ENCODE data around the gene DYSF. TPM values are rescaled to one million over a fixed set of nuclear protein-coding genes. Genes with fewer than 3 reads are reported as not detected.
"Not testable (repeated sequence)": the region's sequence is repeated elsewhere in the genome, so short reads cannot be mapped to it uniquely, and the experiment has no call there.

DYSF gene
- total RNA-seq, 4 donors from 2014 or later: 4.2 to 12.0 (median 5.9) TPM

DNA sequence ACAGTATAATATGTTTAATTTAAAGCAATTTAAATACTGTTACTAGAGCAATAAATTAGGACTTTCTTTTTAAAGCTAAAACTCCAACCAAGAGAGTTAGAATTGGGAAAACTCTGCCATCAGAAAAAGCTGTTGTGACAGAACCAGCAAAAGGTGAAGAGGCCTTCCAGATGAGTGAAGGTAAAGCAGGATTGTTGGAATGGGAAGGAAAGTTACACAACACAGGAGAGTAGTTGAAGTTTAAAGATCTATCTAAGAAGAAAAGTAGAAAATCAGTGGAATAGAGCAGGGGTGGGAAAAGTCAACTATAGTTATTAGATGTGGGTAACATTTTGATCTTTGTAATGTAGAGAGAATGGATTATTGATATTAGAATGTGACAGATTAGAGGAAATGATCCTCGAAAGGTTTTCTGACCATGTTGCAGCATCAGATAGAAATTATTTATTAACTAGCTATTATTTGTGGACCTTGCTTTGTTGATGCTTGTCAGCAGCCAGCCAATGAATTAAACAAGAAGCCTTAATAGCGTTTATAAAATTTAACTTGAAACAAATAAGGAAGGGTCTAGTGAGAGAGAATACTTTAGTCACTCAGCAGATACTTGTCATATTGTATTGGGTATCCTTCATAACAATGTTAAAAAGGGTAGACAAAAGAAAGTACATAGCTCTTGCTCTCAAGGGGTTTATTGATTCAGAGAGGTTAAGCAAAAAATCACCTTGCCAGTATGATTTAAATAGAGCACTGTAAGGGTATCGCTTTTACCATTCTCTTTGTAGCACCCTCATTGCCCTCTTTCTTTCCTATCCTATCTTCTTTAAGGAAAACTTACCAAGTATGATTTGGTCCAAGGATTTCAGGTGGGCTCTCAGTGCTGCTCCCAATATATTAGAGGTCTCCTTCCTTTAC lies 24.6 kb upstream of the DYSF start:
- peaks cover 0 to 91% (median 0%) of the 10 kb centered on the region in 3 donors for H3K36me3 ChIP-seq
- no peak for DNase-seq (ENCODE audit: low spot score in 2 of 2)
- no peak overlapping the region for H3K27ac ChIP-seq
- H3K9me3 ChIP-seq: no peaks in the 10 kb centered on the region
- no peak overlapping the region for H3K4me3 ChIP-seq
- no peaks in the 10 kb centered on the region for H3K27me3 ChIP-seq
- peaks cover 0 to 7% (median 3%) of the 10 kb centered on the region in 4 donors for H3K4me1 ChIP-seq
- TF ChIP-seq CTCF (IDR thresholded peaks at IDR 0.05): no peak
- TF ChIP-seq POLR2A (IDR thresholded peaks at IDR 0.05): no peak
- no peak for TF ChIP-seq EP300 (IDR thresholded peaks at IDR 0.05)
- 95% methylated on average over 3 of the region's 3 CpGs for WGBS, 2 donors

DNA sequence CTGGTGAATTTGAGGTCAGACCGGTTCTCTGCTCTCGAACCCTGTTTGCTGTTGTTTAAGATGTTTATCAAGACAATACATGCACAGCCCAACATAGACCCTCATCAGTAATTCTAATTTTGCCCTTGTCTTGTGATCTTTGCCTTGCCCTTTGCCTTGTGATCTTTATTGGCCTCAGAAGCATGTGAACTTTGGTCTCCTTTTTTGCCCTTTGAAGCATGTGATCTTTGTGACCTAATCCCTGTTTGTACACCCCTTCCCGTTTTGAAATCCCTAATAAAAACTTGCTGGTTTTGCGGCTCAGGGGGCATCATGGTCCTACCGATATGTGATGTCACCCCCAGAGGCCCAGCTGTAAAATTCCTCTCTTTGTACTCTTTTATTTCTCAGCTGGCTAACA lies 8.2 kb upstream of the DYSF start:
- H3K4me1 ChIP-seq; DNase-seq (ENCODE audit: low spot score in 2 of 2); H3K9me3 ChIP-seq; H3K27ac ChIP-seq; H3K4me3 ChIP-seq; H3K27me3 ChIP-seq: not testable (repeated sequence)
- 28 to 35% methylated on average over 5 of the region's 5 CpGs for WGBS, 2 donors
- peaks cover 0 to 31% (median 0%) of the 10 kb centered on the region in 3 donors for H3K36me3 ChIP-seq

GRCh38 chr2:71446505-71446904 lies 6.9 kb upstream of the DYSF start:
- H3K4me1 ChIP-seq: no peaks in the 10 kb centered on the region
- no peak overlapping the region for H3K27ac ChIP-seq
- TF ChIP-seq CTCF (IDR thresholded peaks at IDR 0.05) (no peak), EP300 (IDR thresholded peaks at IDR 0.05) (no peak), POLR2A (IDR thresholded peaks at IDR 0.05) (no peak)
- WGBS, 2 donors: 95 to 96% methylated on average over 1 of the region's 1 CpG
- H3K36me3 ChIP-seq: peaks cover 0 to 23% (median 0%) of the 10 kb centered on the region in 3 donors
- no peaks in the 10 kb centered on the region for H3K9me3 ChIP-seq
- H3K27me3 ChIP-seq: no peaks in the 10 kb centered on the region
- DNase-seq (ENCODE audit: low spot score in 2 of 2): no peak
- H3K4me3 ChIP-seq: no peak overlapping the region

DNA sequence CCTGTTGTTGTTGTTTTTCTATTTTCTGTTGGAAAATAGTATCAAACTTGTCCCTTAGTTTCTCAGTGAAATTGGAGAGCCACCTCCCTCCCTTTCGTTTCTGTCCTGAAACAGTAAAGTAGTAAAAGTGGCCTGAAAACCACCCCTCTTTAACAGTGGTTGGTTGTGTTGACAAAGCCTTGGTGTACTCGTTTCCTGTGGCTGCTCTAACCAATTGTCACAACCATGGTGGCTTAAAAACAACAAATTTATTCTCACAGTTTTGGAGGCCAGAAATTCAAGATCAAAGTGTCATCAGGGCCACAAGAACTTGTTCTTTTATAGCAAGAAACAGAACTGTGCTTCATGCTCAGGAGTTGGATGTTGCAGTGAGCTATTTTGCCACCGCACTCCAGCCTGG lies 4.0 kb upstream of the DYSF start:
- Histone ChIP-seq H3K27ac (no peak overlapping the region), H3K27me3 (peaks cover 0 to 12% of the 10 kb centered on the region in 2 donors), H3K4me1 (peaks cover 0 to 19% (median 14%) of the 10 kb centered on the region in 4 donors), H3K9me3 (no peaks in the 10 kb centered on the region), H3K36me3 (peaks cover 0 to 2% (median 0%) of the 10 kb centered on the region in 3 donors), H3K4me3 (no peak overlapping the region)
- 54 to 60% methylated on average over 3 of the region's 3 CpGs for WGBS, 2 donors
- no peak for DNase-seq (ENCODE audit: low spot score in 2 of 2)
- TF ChIP-seq EP300 (IDR thresholded peaks at IDR 0.05) (no peak), CTCF (IDR thresholded peaks at IDR 0.05) (no peak), POLR2A (IDR thresholded peaks at IDR 0.05) (no peak)

DNA sequence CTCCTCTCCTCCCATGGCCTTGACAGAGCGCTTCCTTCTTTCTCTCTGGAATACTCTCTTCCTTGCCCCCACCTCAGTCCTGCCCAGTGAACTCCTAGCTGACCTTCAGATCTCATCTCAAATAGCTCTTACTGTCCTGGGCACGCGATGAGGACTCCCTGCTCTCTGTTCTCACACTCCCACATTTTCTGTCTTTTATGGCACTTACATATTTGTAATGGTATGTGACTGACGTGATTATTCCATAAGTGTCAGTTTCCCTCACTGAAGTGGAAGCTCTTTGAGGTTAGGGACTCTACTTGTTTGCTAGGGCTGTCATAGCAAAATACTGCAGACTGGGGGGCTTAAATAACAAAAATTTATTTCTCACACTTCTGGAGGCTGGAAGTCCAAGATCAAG lies 1.7 kb upstream of the DYSF start:
- 86 to 88% methylated on average over 4 of the region's 4 CpGs for WGBS, 2 donors
- H3K36me3 ChIP-seq: no peaks in the 10 kb centered on the region
- peaks cover 0 to 28% of the 10 kb centered on the region in 2 donors for H3K27me3 ChIP-seq
- no peak overlapping the region for H3K27ac ChIP-seq
- no peaks in the 10 kb centered on the region for H3K9me3 ChIP-seq
- no peak for TF ChIP-seq CTCF (IDR thresholded peaks at IDR 0.05)
- TF ChIP-seq POLR2A (IDR thresholded peaks at IDR 0.05): no peak
- no peak for TF ChIP-seq EP300 (IDR thresholded peaks at IDR 0.05)
- no peak overlapping the region for H3K4me3 ChIP-seq
- no peak for DNase-seq (ENCODE audit: low spot score in 2 of 2)
- H3K4me1 ChIP-seq: peaks cover 0 to 37% (median 17%) of the 10 kb centered on the region in 4 donors
